ENCODE data around the gene USP17L13. TPM values are rescaled to one million over a fixed set of nuclear protein-coding genes. Genes with fewer than 3 reads are reported as not detected.
A peak's percentile ranks its signal among the peaks of the same experiment; 100 is the strongest.
"Not testable (repeated sequence)": the region's sequence is repeated elsewhere in the genome, so short reads cannot be mapped to it uniquely, and the experiment has no call there.

Gene USP17L13
- total RNA-seq, 1 donor from 2014 or later: not detected

GRCh38 chr4:9267319-9267718 is 42.6 kb downstream of the USP17L13 start, which contains the start of gene USP17L22:
Gene USP17L22 (plus strand): TSS chr4:9267619. CDS start chr4:9267619, 0 bp downstream.
- H3K9me3 ChIP-seq, H3K4me1 ChIP-seq: not testable (repeated sequence)

GRCh38 chr4:9271719-9272118 is 47.0 kb downstream of the USP17L13 start:
- H3K27me3 ChIP-seq; H3K9me3 ChIP-seq; H3K36me3 ChIP-seq; intact Hi-C loops (cut with DNase I); H3K27ac ChIP-seq; H3K4me1 ChIP-seq; H3K4me3 ChIP-seq: not testable (repeated sequence)
- DNase-seq (ENCODE audit: low spot score in 2 of 2): peak; percentile 34 to 84

More at GRCh38 chr4:9267319-9267718, 42.6 kb downstream of the USP17L13 start, which contains the start of gene USP17L22:
- H3K36me3 ChIP-seq; H3K27me3 ChIP-seq; DNase-seq (ENCODE audit: low spot score in 2 of 2); H3K27ac ChIP-seq; intact Hi-C loops (cut with DNase I); H3K4me3 ChIP-seq: not testable (repeated sequence)

Other genes starting within 250 kb of the USP17L13 start
- gene FAM90A26, start 54.5 kb upstream of the USP17L13 start, total RNA-seq: not detected
- gene USP17L10, start 14.2 kb upstream of the USP17L13 start, total RNA-seq: not detected
- not detected for gene USP17L11, start 9.5 kb upstream of the USP17L13 start, total RNA-seq
- gene USP17L12, start 4.7 kb upstream of the USP17L13 start, total RNA-seq: not detected
- gene USP17L15, start 9.5 kb downstream of the USP17L13 start, total RNA-seq: not detected
- not detected for gene USP17L17, start 19.0 kb downstream of the USP17L13 start, total RNA-seq
- not detected for gene USP17L18, start 23.7 kb downstream of the USP17L13 start, total RNA-seq
- gene USP17L19, start 28.5 kb downstream of the USP17L13 start, total RNA-seq: not detected
- not detected for gene USP17L20, start 33.2 kb downstream of the USP17L13 start, total RNA-seq
- not detected for gene USP17L21, start 38.0 kb downstream of the USP17L13 start, total RNA-seq
- not detected for gene USP17L22, start 42.7 kb downstream of the USP17L13 start, total RNA-seq
- gene USP17L24, start 100.3 kb downstream of the USP17L13 start, total RNA-seq: not detected
- not detected for gene USP17L25, start 105.0 kb downstream of the USP17L13 start, total RNA-seq
- gene USP17L26, start 109.8 kb downstream of the USP17L13 start, total RNA-seq: not detected
- not detected for gene USP17L5, start 114.5 kb downstream of the USP17L13 start, total RNA-seq
- gene USP17L27, start 119.3 kb downstream of the USP17L13 start, total RNA-seq: not detected
- gene USP17L28, start 124.0 kb downstream of the USP17L13 start, total RNA-seq: not detected
- not detected for gene USP17L29, start 128.7 kb downstream of the USP17L13 start, total RNA-seq
- gene USP17L30, start 138.2 kb downstream of the USP17L13 start, total RNA-seq: not detected
- gene DEFB131A, start 219.5 kb downstream of the USP17L13 start, total RNA-seq: not detected

Data from ascending aorta (tissue), 2 donors.